Measurements from ENCODE around the gene TMEM167A.

TMEM167A gene

GRCh38 chr5:83118976-83119375 lies 41.8 kb upstream of the TMEM167A start:
- Histone ChIP-seq H3K4me3 (ENCODE audit: insufficient read depth in 1 of 2, low read depth in 1 of 2, low read length in 2 of 2) (no peak overlapping the region), H3K4me2 (ENCODE audit: low read length, poor library complexity, severe bottlenecking) (no peak overlapping the region), H3K79me1 (replicated peaks; ENCODE audit: low read length, poor library complexity, severe bottlenecking) (no peaks in the 10 kb centered on the region), H4K91ac (ENCODE audit: low read length) (no peak overlapping the region), H2AFZ (ENCODE audit: low read depth, low read length) (no peak overlapping the region), H2AK5ac (ENCODE audit: low read length, severe bottlenecking) (no peak overlapping the region), H3K9me3 (ENCODE audit: control insufficient read depth, low read length) (peaks cover 6% of the 10 kb centered on the region), H3K18ac (ENCODE audit: low read depth in 1 of 2, low read length in 2 of 2) (no peak overlapping the region), H3K4ac (ENCODE audit: low read depth in 1 of 2, low read length in 2 of 2) (no peak overlapping the region), H2BK5ac (ENCODE audit: low read depth, low read length, poor library complexity, severe bottlenecking) (no peak overlapping the region), H3K9ac (ENCODE audit: low read length) (no peak overlapping the region), H2BK120ac (ENCODE audit: low read depth, low read length) (no peak overlapping the region), H2BK12ac (ENCODE audit: low read length in 2 of 2) (no peak overlapping the region), H3K14ac (ENCODE audit: low read length in 2 of 2) (no peak overlapping the region), H3K23ac (ENCODE audit: low read length in 2 of 2) (no peak overlapping the region), H4K8ac (ENCODE audit: low read length) (no peak overlapping the region), H2BK15ac (ENCODE audit: low read depth, poor library complexity, severe bottlenecking) (no peak overlapping the region), H3K4me1 (ENCODE audit: control insufficient read depth, insufficient read depth, low read depth, low read length) (no peaks in the 10 kb centered on the region), H3K36me3 (ENCODE audit: control insufficient read depth in 1 of 2, insufficient read depth in 2 of 2, low read depth in 1 of 2, low read length in 2 of 2) (peaks cover 1 to 3% of the 10 kb centered on the region in 2 experiments), H3K27me3 (ENCODE audit: control insufficient read depth in 1 of 2, insufficient read depth in 1 of 2, low read length in 2 of 2) (no peaks in the 10 kb centered on the region), H3K27ac (ENCODE audit: low read length, poor library complexity, severe bottlenecking) (no peak overlapping the region)
- WGBS: no CpG with 5 or more reads among the region's 1 CpG
- no peak for DNase-seq

DNA sequence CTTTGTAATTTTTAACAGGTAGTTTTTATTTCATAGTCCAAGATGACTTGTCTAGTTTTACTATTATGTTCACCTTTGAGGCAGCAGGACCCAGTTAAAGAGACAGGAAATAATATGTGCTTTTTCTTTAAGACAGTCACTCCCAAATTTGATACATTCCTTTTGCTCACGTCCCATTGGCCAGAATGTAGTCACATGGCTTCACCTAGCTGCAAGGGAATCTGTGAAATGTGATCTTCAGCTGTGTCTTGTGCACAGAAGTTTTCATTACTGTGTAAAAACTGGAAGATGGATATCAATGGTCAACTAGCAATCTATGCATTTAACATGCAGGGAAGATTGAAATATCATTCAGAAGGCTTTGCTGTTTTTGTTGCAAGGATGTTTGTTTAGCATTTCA lies 41.3 kb upstream of the TMEM167A start:
- peaks cover 3 to 4% of the 10 kb centered on the region in 2 experiments for H3K36me3 ChIP-seq (ENCODE audit: control insufficient read depth in 1 of 2, insufficient read depth in 2 of 2, low read depth in 1 of 2, low read length in 2 of 2)
- 89% methylated on average over 1 of the region's 1 CpG for WGBS

DNA sequence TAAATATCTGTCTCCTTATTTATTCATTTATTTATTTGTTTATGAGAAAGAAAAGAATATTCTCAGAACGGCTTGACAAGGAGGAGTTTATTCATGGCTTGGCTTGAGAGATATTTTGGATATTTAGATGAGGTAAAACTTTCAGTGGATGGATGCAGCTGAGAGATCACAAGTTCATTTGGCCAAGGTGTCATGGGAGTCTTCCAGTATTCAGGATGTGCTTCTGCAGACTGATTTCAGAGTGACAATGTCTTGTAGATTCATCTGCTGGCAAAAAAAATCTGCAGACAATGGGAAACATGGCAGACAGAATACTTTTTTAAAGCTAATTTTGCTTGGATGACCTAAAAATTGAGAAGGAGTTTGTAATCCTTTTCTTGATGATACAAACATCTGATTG lies 38.6 kb upstream of the TMEM167A start:
- Histone ChIP-seq H2BK15ac (ENCODE audit: low read depth, poor library complexity, severe bottlenecking) (no peak overlapping the region), H3K9ac (ENCODE audit: low read length) (no peak overlapping the region), H3K79me1 (replicated peaks; ENCODE audit: low read length, poor library complexity, severe bottlenecking) (no peaks in the 10 kb centered on the region), H4K91ac (ENCODE audit: low read length) (no peak overlapping the region), H3K36me3 (ENCODE audit: control insufficient read depth in 1 of 2, insufficient read depth in 2 of 2, low read depth in 1 of 2, low read length in 2 of 2) (peaks cover 6 to 8% of the 10 kb centered on the region in 2 experiments), H3K4me2 (ENCODE audit: low read length, poor library complexity, severe bottlenecking) (no peak overlapping the region), H3K4ac (ENCODE audit: low read depth in 1 of 2, low read length in 2 of 2) (no peak overlapping the region), H3K14ac (ENCODE audit: low read length in 2 of 2) (no peak overlapping the region), H4K8ac (ENCODE audit: low read length) (no peak overlapping the region), H3K23ac (ENCODE audit: low read length in 2 of 2) (no peak overlapping the region), H3K4me1 (ENCODE audit: control insufficient read depth, insufficient read depth, low read depth, low read length) (no peaks in the 10 kb centered on the region), H3K4me3 (ENCODE audit: insufficient read depth in 1 of 2, low read depth in 1 of 2, low read length in 2 of 2) (no peak overlapping the region), H2BK120ac (ENCODE audit: low read depth, low read length) (no peak overlapping the region), H3K9me3 (ENCODE audit: control insufficient read depth, low read length) (peaks cover 6% of the 10 kb centered on the region), H2BK12ac (ENCODE audit: low read length in 2 of 2) (no peak overlapping the region), H3K18ac (ENCODE audit: low read depth in 1 of 2, low read length in 2 of 2) (no peak overlapping the region), H3K27me3 (ENCODE audit: control insufficient read depth in 1 of 2, insufficient read depth in 1 of 2, low read length in 2 of 2) (no peaks in the 10 kb centered on the region), H2AFZ (ENCODE audit: low read depth, low read length) (no peak overlapping the region), H3K27ac (ENCODE audit: low read length, poor library complexity, severe bottlenecking) (no peak overlapping the region), H2BK5ac (ENCODE audit: low read depth, low read length, poor library complexity, severe bottlenecking) (no peak overlapping the region), H2AK5ac (ENCODE audit: low read length, severe bottlenecking) (no peak overlapping the region)
- no peak for DNase-seq
- 91% methylated on average over 1 of the region's 1 CpG for WGBS

More for the DNA sequence above, 41.3 kb upstream of the TMEM167A start:
- H4K8ac ChIP-seq (ENCODE audit: low read length): no peak overlapping the region
- no peak overlapping the region for H2BK15ac ChIP-seq (ENCODE audit: low read depth, poor library complexity, severe bottlenecking)
- no peak overlapping the region for H2AK5ac ChIP-seq (ENCODE audit: low read length, severe bottlenecking)
- no peak overlapping the region for H4K91ac ChIP-seq (ENCODE audit: low read length)
- no peak for DNase-seq
- no peak overlapping the region for H3K23ac ChIP-seq (ENCODE audit: low read length in 2 of 2)
- H2BK5ac ChIP-seq (ENCODE audit: low read depth, low read length, poor library complexity, severe bottlenecking): no peak overlapping the region
- no peaks in the 10 kb centered on the region for H3K4me1 ChIP-seq (ENCODE audit: control insufficient read depth, insufficient read depth, low read depth, low read length)
- H3K4me3 ChIP-seq (ENCODE audit: insufficient read depth in 1 of 2, low read depth in 1 of 2, low read length in 2 of 2): no peak overlapping the region
- no peak overlapping the region for H3K14ac ChIP-seq (ENCODE audit: low read length in 2 of 2)
- H3K4ac ChIP-seq (ENCODE audit: low read depth in 1 of 2, low read length in 2 of 2): no peak overlapping the region
- no peak overlapping the region for H2BK12ac ChIP-seq (ENCODE audit: low read length in 2 of 2)
- no peaks in the 10 kb centered on the region for H3K79me1 ChIP-seq (replicated peaks; ENCODE audit: low read length, poor library complexity, severe bottlenecking)
- no peak overlapping the region for H3K18ac ChIP-seq (ENCODE audit: low read depth in 1 of 2, low read length in 2 of 2)
- peaks cover 6% of the 10 kb centered on the region for H3K9me3 ChIP-seq (ENCODE audit: control insufficient read depth, low read length)
- no peak overlapping the region for H3K4me2 ChIP-seq (ENCODE audit: low read length, poor library complexity, severe bottlenecking)
- no peak overlapping the region for H3K27ac ChIP-seq (ENCODE audit: low read length, poor library complexity, severe bottlenecking)
- H2AFZ ChIP-seq (ENCODE audit: low read depth, low read length): no peak overlapping the region
- H2BK120ac ChIP-seq (ENCODE audit: low read depth, low read length): no peak overlapping the region
- H3K27me3 ChIP-seq (ENCODE audit: control insufficient read depth in 1 of 2, insufficient read depth in 1 of 2, low read length in 2 of 2): no peaks in the 10 kb centered on the region
- H3K9ac ChIP-seq (ENCODE audit: low read length): no peak overlapping the region

DNA sequence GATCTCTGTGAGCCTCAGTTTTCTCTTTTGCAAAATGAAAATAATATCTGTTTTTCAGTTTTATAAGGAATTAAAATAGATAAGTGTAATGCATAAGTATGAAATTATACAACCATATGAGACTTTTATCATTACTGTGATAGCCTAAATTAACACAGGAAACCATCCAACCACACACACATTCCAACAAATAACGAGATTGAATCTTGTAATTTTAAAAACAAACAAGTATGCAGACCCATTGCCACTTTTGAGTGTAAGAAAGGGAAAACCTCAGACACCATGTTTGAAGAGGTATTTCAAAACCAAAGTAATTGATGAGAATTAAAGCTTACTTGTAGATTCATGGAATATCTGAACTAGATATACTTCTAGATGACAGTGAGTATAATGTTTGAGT lies 32.2 kb upstream of the TMEM167A start:
- Histone ChIP-seq H2AK5ac (ENCODE audit: low read length, severe bottlenecking) (no peak overlapping the region), H3K18ac (ENCODE audit: low read depth in 1 of 2, low read length in 2 of 2) (no peak overlapping the region), H3K14ac (ENCODE audit: low read length in 2 of 2) (no peak overlapping the region), H3K4me2 (ENCODE audit: low read length, poor library complexity, severe bottlenecking) (no peak overlapping the region), H4K91ac (ENCODE audit: low read length) (no peak overlapping the region), H3K23ac (ENCODE audit: low read length in 2 of 2) (no peak overlapping the region), H3K9ac (ENCODE audit: low read length) (no peak overlapping the region), H2BK15ac (ENCODE audit: low read depth, poor library complexity, severe bottlenecking) (no peak overlapping the region), H3K4me3 (ENCODE audit: insufficient read depth in 1 of 2, low read depth in 1 of 2, low read length in 2 of 2) (no peak overlapping the region), H2AFZ (ENCODE audit: low read depth, low read length) (no peak overlapping the region), H4K8ac (ENCODE audit: low read length) (no peak overlapping the region), H3K36me3 (ENCODE audit: control insufficient read depth in 1 of 2, insufficient read depth in 2 of 2, low read depth in 1 of 2, low read length in 2 of 2) (peaks cover 3 to 8% of the 10 kb centered on the region in 2 experiments), H3K9me3 (ENCODE audit: control insufficient read depth, low read length) (no peaks in the 10 kb centered on the region), H2BK12ac (ENCODE audit: low read length in 2 of 2) (no peak overlapping the region), H3K27ac (ENCODE audit: low read length, poor library complexity, severe bottlenecking) (no peak overlapping the region), H2BK5ac (ENCODE audit: low read depth, low read length, poor library complexity, severe bottlenecking) (no peak overlapping the region), H2BK120ac (ENCODE audit: low read depth, low read length) (no peak overlapping the region), H3K4me1 (ENCODE audit: control insufficient read depth, insufficient read depth, low read depth, low read length) (no peaks in the 10 kb centered on the region), H3K4ac (ENCODE audit: low read depth in 1 of 2, low read length in 2 of 2) (no peak overlapping the region), H3K79me1 (replicated peaks; ENCODE audit: low read length, poor library complexity, severe bottlenecking) (no peaks in the 10 kb centered on the region), H3K27me3 (ENCODE audit: control insufficient read depth in 1 of 2, insufficient read depth in 1 of 2, low read length in 2 of 2) (no peaks in the 10 kb centered on the region)
- DNase-seq: no peak
- 100% methylated on average over 1 of the region's 1 CpG for WGBS

All from mesenchymal stem cell (in vitro differentiated cells and primary cell).